Fibroblast of skin of left biceps (primary cell): ENCODE data around the gene CCDC97.
"Not testable (repeated sequence)": the region's sequence is repeated elsewhere in the genome, so short reads cannot be mapped to it uniquely, and the experiment has no call there.

Source experiments
- DNase-seq, 2 experiments: peaks; one replicate each; pipeline ENCODE4 v3.0.0-alpha.2; 2013; ENCODE audit warnings: low read depth in 2 of 2

The CCDC97 gene

GRCh38 chr19:41310033-41310831, at the start of gene CCDC97:
CCDC97 (plus strand) TSS chr19:41310172; CDS start chr19:41310311, 139 bp downstream.
- peak; percentile 62 to 63 for DNase-seq

- no peak for DNase-seq
These were observed 48.3 kb upstream of the CCDC97 start for GRCh38 chr19:41261474-41262190.

- no peak for DNase-seq
These were observed 46.7 kb upstream of the CCDC97 start for GRCh38 chr19:41263042-41263849.

GRCh38 chr19:41263850-41264580, 46.0 kb upstream of the CCDC97 start, which contains the start of gene HNRNPUL1:
HNRNPUL1 (plus strand) TSS chr19:41264372; CDS start chr19:41264504, 132 bp downstream.
- peak; percentile 100 for DNase-seq

- DNase-seq, result no peak
These were observed 45.2 kb upstream of the CCDC97 start for GRCh38 chr19:41264581-41265394.

GRCh38 chr19:41265395-41266153, 44.4 kb upstream of the CCDC97 start:
- no peak for DNase-seq

GRCh38 chr19:41269055-41269454, 40.9 kb upstream of the CCDC97 start:
- DNase-seq, result no peak

- no peak for DNase-seq
These were observed 40.4 kb upstream of the CCDC97 start for GRCh38 chr19:41269571-41269970.

GRCh38 chr19:41273076-41273475, 36.9 kb upstream of the CCDC97 start:
- no peak for DNase-seq

- no peak for DNase-seq
These were observed 35.2 kb upstream of the CCDC97 start for GRCh38 chr19:41274802-41275201.

- DNase-seq, result no peak
These were observed 33.7 kb upstream of the CCDC97 start for GRCh38 chr19:41276231-41276630.

- no peak for DNase-seq
These were observed 31.5 kb upstream of the CCDC97 start for GRCh38 chr19:41278478-41278877.

GRCh38 chr19:41288673-41289530, 21.1 kb upstream of the CCDC97 start:
- DNase-seq, result no peak

- DNase-seq, result not testable (repeated sequence)
These were observed 20.2 kb upstream of the CCDC97 start for GRCh38 chr19:41289814-41290213.

GRCh38 chr19:41294393-41294792, 15.6 kb upstream of the CCDC97 start:
- no peak for DNase-seq

GRCh38 chr19:41295499-41295898, 14.5 kb upstream of the CCDC97 start:
- DNase-seq, result no peak

- DNase-seq, result no peak
These were observed 13.5 kb upstream of the CCDC97 start for GRCh38 chr19:41296433-41296871.

GRCh38 chr19:41297628-41298347, 12.2 kb upstream of the CCDC97 start:
- DNase-seq, result no peak
